HEK293 (cell line): Measurements from ENCODE around the gene SAC3D1.
A peak's percentile ranks its signal among the peaks of the same experiment; 100 is the strongest.

Source experiments
- CTCF ChIA-PET: fragments of 350-600 bp; formaldehyde crosslinking; extraction: SDS; loops from one replicate; lab custom pipeline; 2021; ENCODE audit warnings: antibody characterized with exemption; lab: Yijun Ruan, JAX
- POLR2A ChIA-PET: fragments of 300-600 bp; formaldehyde crosslinking; extraction: SDS; loops from one replicate; lab custom pipeline; 2020; ENCODE audit warnings: antibody characterized with exemption, inconsistent platforms; lab: Yijun Ruan, JAX
- H3K27ac ChIP-seq: fragments of 200-500 bp; sonication (Bioruptor generic); 2 replicates; pipeline ENCODE4 v1.5.1; 2014; ENCODE audit warnings: low read depth, low read length, control low read depth, inconsistent platforms; ENCODE audit errors: extremely low read depth
- H3K36me3 ChIP-seq, 2 experiments: fragments of 200-500 bp in 1 of 2; sonication (Bioruptor generic) in 1 of 2; 1 replicate in 1 of 2; 2 replicates in 1 of 2; pipeline ENCODE4 v1.5.1; 2014 to 2017; ENCODE audit warnings: inconsistent platforms in 2 of 2, low read length in 2 of 2; ENCODE audit not compliant: control insufficient read depth in 2 of 2, insufficient read depth in 1 of 2
- H3K4me1 ChIP-seq: fragments of 200-500 bp; sonication (Bioruptor generic); 2 replicates; pipeline ENCODE4 v1.5.1; 2014; ENCODE audit warnings: mild to moderate bottlenecking, low read length, inconsistent platforms; ENCODE audit not compliant: control insufficient read depth, insufficient read depth
- H3K4me3 ChIP-seq: 2 replicates; pipeline ENCODE4 v1.5.1; 2011; ENCODE audit warnings: low read depth, mild to moderate bottlenecking, control low read depth, low read length, moderate library complexity
- H3K9me3 ChIP-seq: fragments of 200-500 bp; sonication (Bioruptor generic); 2 replicates; pipeline ENCODE4 v1.5.1; 2014; ENCODE audit warnings: low read depth, low read length, inconsistent platforms; ENCODE audit not compliant: control insufficient read depth, insufficient read depth
- GLIS1 ChIP-seq: fragments of 450-650 bp; formaldehyde crosslinking; IDR thresholded peaks from 2 replicates; pipeline ENCODE4 v1.5.1; 2016; ENCODE audit warnings: missing biosample characterization, missing genetic modification characterization
- KLF1 ChIP-seq: fragments of 450-650 bp; formaldehyde crosslinking; IDR thresholded peaks from 2 replicates; pipeline ENCODE4 v1.5.1; 2016; ENCODE audit warnings: missing biosample characterization, missing genetic modification characterization
- KLF17 ChIP-seq: fragments of 450-650 bp; formaldehyde crosslinking; IDR thresholded peaks from 2 replicates; pipeline ENCODE4 v1.5.1; 2016; ENCODE audit warnings: missing biosample characterization, missing genetic modification characterization
- WT1 ChIP-seq: fragments of 450-650 bp; formaldehyde crosslinking; IDR thresholded peaks from 2 replicates; pipeline ENCODE4 v1.5.1; 2016; ENCODE audit warnings: missing biosample characterization, missing genetic modification characterization
- YY1 ChIP-seq: fragments of 450-650 bp; formaldehyde crosslinking; IDR thresholded peaks from 2 replicates; pipeline ENCODE4 v1.5.1; 2018; ENCODE audit warnings: missing biosample characterization, missing genetic modification characterization
- ZBTB17 ChIP-seq: fragments of 450-650 bp; formaldehyde crosslinking; IDR thresholded peaks from 2 replicates; pipeline ENCODE4 v1.5.1; 2016; ENCODE audit warnings: missing biosample characterization, missing genetic modification characterization
- ZBTB20 ChIP-seq: fragments of 450-650 bp; formaldehyde crosslinking; IDR thresholded peaks from 2 replicates; pipeline ENCODE4 v1.5.1; 2016; ENCODE audit warnings: missing biosample characterization, missing genetic modification characterization
- ZNF175 ChIP-seq: fragments of 450-650 bp; formaldehyde crosslinking; IDR thresholded peaks from 2 replicates; pipeline ENCODE4 v1.5.1; 2016; ENCODE audit warnings: missing biosample characterization, missing genetic modification characterization
- ZNF23 ChIP-seq: fragments of 450-650 bp; formaldehyde crosslinking; IDR thresholded peaks from 2 replicates; pipeline ENCODE4 v1.5.1; 2016; ENCODE audit warnings: missing biosample characterization, missing genetic modification characterization, borderline replicate concordance
- ZNF341 ChIP-seq: fragments of 450-650 bp; formaldehyde crosslinking; IDR thresholded peaks from 2 replicates; pipeline ENCODE4; 2016; ENCODE audit warnings: low read depth, missing biosample characterization, missing genetic modification characterization
- ZNF362 ChIP-seq: fragments of 450-650 bp; formaldehyde crosslinking; IDR thresholded peaks from 2 replicates; pipeline ENCODE4 v1.5.1; 2016; ENCODE audit warnings: missing biosample characterization, missing genetic modification characterization
- ZNF398 ChIP-seq: fragments of 450-650 bp; formaldehyde crosslinking; IDR thresholded peaks from 2 replicates; pipeline ENCODE4 v1.5.1; 2017; ENCODE audit warnings: missing biosample characterization, missing genetic modification characterization
- ZNF560 ChIP-seq: fragments of 450-650 bp; formaldehyde crosslinking; IDR thresholded peaks from 2 replicates; pipeline ENCODE4 v1.5.1; 2017; ENCODE audit warnings: missing biosample characterization, missing genetic modification characterization, borderline replicate concordance
- ZNF623 ChIP-seq: fragments of 450-650 bp; formaldehyde crosslinking; IDR thresholded peaks from 2 replicates; pipeline ENCODE4 v1.5.1; 2016; ENCODE audit warnings: missing biosample characterization, missing genetic modification characterization
- ZNF654 ChIP-seq: fragments of 450-650 bp; formaldehyde crosslinking; IDR thresholded peaks from 2 replicates; pipeline ENCODE4 v1.5.1; 2016; ENCODE audit warnings: low read depth, missing biosample characterization, missing genetic modification characterization
- ZNF670 ChIP-seq: fragments of 450-650 bp; formaldehyde crosslinking; IDR thresholded peaks from 2 replicates; pipeline ENCODE4 v1.5.1; 2016; ENCODE audit warnings: missing biosample characterization, missing genetic modification characterization, low read depth
- ZNF692 ChIP-seq: fragments of 450-650 bp; formaldehyde crosslinking; IDR thresholded peaks from 2 replicates; pipeline ENCODE4 v1.5.1; 2016; ENCODE audit warnings: missing biosample characterization, missing genetic modification characterization

Gene SAC3D1

GRCh38 chr11:64998141-64998540, 42.9 kb upstream of the SAC3D1 start:
- no peak overlapping the region for H3K4me3 ChIP-seq
- no peaks in the 10 kb centered on the region for H3K9me3 ChIP-seq
- no peaks in the 10 kb centered on the region for H3K4me1 ChIP-seq
- CTCF ChIA-PET, result interaction anchor here (0.5 to 3.7 kb wide), 6 partner anchors 14 to 180 kb away, joined by 3 to 15 read pairs (median 4); partner anchors contain the start of gene ARL2
- H3K36me3 ChIP-seq, result no peaks in the 10 kb centered on the region
- no peak overlapping the region for H3K27ac ChIP-seq
- POLR2A ChIA-PET, result interaction anchor here (0.6 kb wide), 1 partner anchor 72 kb away, joined by 8 read pairs; no protein-coding TSS in a partner anchor
- TF ChIP-seq ZNF670 (tag by site-specific recombination) (no peak), ZNF23 (peak; percentile 96), ZBTB17 (tag by site-specific recombination) (peak; percentile 99)

GRCh38 chr11:64998690-64999431, 42.1 kb upstream of the SAC3D1 start:
- H3K27ac ChIP-seq, result no peak overlapping the region
- H3K9me3 ChIP-seq, result no peaks in the 10 kb centered on the region
- no peak overlapping the region for H3K4me3 ChIP-seq
- CTCF ChIA-PET, result interaction anchor here (0.5 to 3.7 kb wide), 5 partner anchors 14 to 179 kb away, joined by 3 to 15 read pairs (median 4); partner anchors contain the start of gene ARL2
- no peaks in the 10 kb centered on the region for H3K4me1 ChIP-seq
- no peaks in the 10 kb centered on the region for H3K36me3 ChIP-seq
- POLR2A ChIA-PET, result interaction anchor here (0.6 kb wide), 1 partner anchor 14 kb away, joined by 4 read pairs; no protein-coding TSS in a partner anchor
- TF ChIP-seq KLF17 (tag by site-specific recombination) (peak; percentile 76), ZBTB20 (no peak), ZNF654 (tag by site-specific recombination) (no peak), ZNF362 (tag by site-specific recombination) (no peak), WT1 (tag by site-specific recombination) (peak; percentile 70; the same call in 1 of the 2 replicates), ZNF398 (tag by site-specific recombination) (peak; percentile 26; the same call in 1 of the 2 replicates), GLIS1 (tag by site-specific recombination) (peak; percentile 23; the same call in 1 of the 2 replicates), ZNF692 (tag by site-specific recombination) (no peak), YY1 (tag by site-specific recombination) (no peak), ZNF623 (tag by site-specific recombination) (no peak), KLF1 (tag by site-specific recombination) (peak; percentile 86), ZNF560 (no peak), ZNF175 (tag by site-specific recombination) (no peak), ZNF341 (tag by site-specific recombination) (0 out of 2 replicates have a peak, but pooled peaks have one; percentile 17)
